GM19238 (cell line): ENCODE measurements around the gene PYDC2.
"Not testable (repeated sequence)": the region's sequence is repeated elsewhere in the genome, so short reads cannot be mapped to it uniquely, and the experiment has no call there.

Experiments
- DNase-seq: peaks from one replicate; pipeline ENCODE4 v3.0.0; 2011; ENCODE audit warnings: low spot score; ENCODE audit not compliant: insufficient read length

The PYDC2 gene

GRCh38 chr3:191470080-191470479 is 9.1 kb downstream of the PYDC2 start:
- DNase-seq, result no peak

- DNase-seq, result no peak
These were observed 9.6 kb downstream of the PYDC2 start for GRCh38 chr3:191470545-191470944.

- DNase-seq, result no peak
These were observed 12.8 kb downstream of the PYDC2 start for GRCh38 chr3:191473661-191474198.

- DNase-seq, result no peak
These were observed 15.3 kb downstream of the PYDC2 start for GRCh38 chr3:191476066-191476772.

GRCh38 chr3:191483994-191484393 is 23.0 kb downstream of the PYDC2 start:
- DNase-seq, result not testable (repeated sequence)

- no peak for DNase-seq
These were observed 23.5 kb downstream of the PYDC2 start for GRCh38 chr3:191484461-191484860.

- DNase-seq, result no peak
These were observed 31.6 kb downstream of the PYDC2 start for GRCh38 chr3:191492601-191493000.

GRCh38 chr3:191493336-191493735 is 32.4 kb downstream of the PYDC2 start:
- no peak for DNase-seq

GRCh38 chr3:191499307-191500080 is 38.5 kb downstream of the PYDC2 start:
- DNase-seq, result no peak

- DNase-seq, result no peak
These were observed 39.9 kb downstream of the PYDC2 start for GRCh38 chr3:191500892-191501291.

GRCh38 chr3:191502583-191502982 is 41.6 kb downstream of the PYDC2 start:
- DNase-seq, result no peak

- no peak for DNase-seq
These were observed 48.1 kb downstream of the PYDC2 start for GRCh38 chr3:191509078-191509477.
